Loucy (cell line): ENCODE measurements around the gene FBXL3.

Experiments
- H2AFZ ChIP-seq: fragments of 200-600 bp; sonication (generic); 2 replicates; pipeline ENCODE4 v1.6.0; 2016; ENCODE audit warnings: antibody characterized with exemption, mild to moderate bottlenecking, low read length, moderate library complexity
- H3F3A ChIP-seq: fragments of 200-600 bp; 2 replicates; pipeline ENCODE4 v1.6.0; 2016; ENCODE audit warnings: antibody characterized with exemption, low read depth, mild to moderate bottlenecking
- H3K27me3 ChIP-seq: fragments of 200-600 bp; sonication (generic); 2 replicates; pipeline ENCODE4 v1.6.1; 2014; ENCODE audit warnings: low read length, mild to moderate bottlenecking; ENCODE audit not compliant: insufficient read depth, poor library complexity, severe bottlenecking
- H3K36me3 ChIP-seq: fragments of 200-600 bp; sonication (generic); 2 replicates; pipeline ENCODE4 v1.6.1; 2016; ENCODE audit warnings: low read length; ENCODE audit not compliant: insufficient read depth
- H3K4me1 ChIP-seq: fragments of 200-600 bp; sonication (generic); 2 replicates; pipeline ENCODE4 v1.5.1; 2014; ENCODE audit warnings: low read length, mild to moderate bottlenecking; ENCODE audit not compliant: insufficient read depth, poor library complexity, severe bottlenecking
- H3K4me2 ChIP-seq: fragments of 200-600 bp; sonication (generic); 2 replicates; pipeline ENCODE4 v1.6.0; 2014; ENCODE audit warnings: antibody characterized with exemption, low read length, low read depth, mild to moderate bottlenecking; ENCODE audit not compliant: poor library complexity, severe bottlenecking
- H3K4me3 ChIP-seq: fragments of 200-600 bp; sonication (generic); 2 replicates; pipeline ENCODE4 v1.5.1; 2014; ENCODE audit warnings: low read length, mild to moderate bottlenecking, mixed read lengths; ENCODE audit not compliant: poor library complexity, severe bottlenecking
- H3K79me2 ChIP-seq: fragments of 200-600 bp; sonication (generic); 2 replicates; pipeline ENCODE4 v1.6.1; 2014; ENCODE audit warnings: low read length; ENCODE audit not compliant: insufficient read depth
- H3K9ac ChIP-seq: fragments of 200-600 bp; sonication (generic); 2 replicates; pipeline ENCODE4 v1.6.0; 2014; ENCODE audit warnings: mild to moderate bottlenecking, low read depth, low read length, moderate library complexity; ENCODE audit not compliant: poor library complexity, severe bottlenecking
- H3K9me2 ChIP-seq: fragments of 200-600 bp; sonication (generic); replicated peaks from 2 replicates; pipeline ENCODE4 v1.6.1; 2016; ENCODE audit warnings: low read depth, low read length, mixed read lengths
- H3K9me3 ChIP-seq: fragments of 200-600 bp; sonication (generic); 2 replicates; pipeline ENCODE4 v1.6.1; 2014; ENCODE audit warnings: mild to moderate bottlenecking, antibody characterized with exemption, low read length, low read depth; ENCODE audit not compliant: insufficient read depth
- H4K20me1 ChIP-seq: fragments of 200-600 bp; sonication (generic); 2 replicates; pipeline ENCODE4 v1.6.0; 2014; ENCODE audit warnings: antibody characterized with exemption, low read length, mild to moderate bottlenecking; ENCODE audit not compliant: insufficient read depth, poor library complexity, severe bottlenecking
- CTCF ChIP-seq: fragments of 200-600 bp; sonication (generic); conservative IDR thresholded peaks from 2 replicates; pipeline ENCODE4 v1.5.1; 2014; ENCODE audit warnings: mild to moderate bottlenecking, antibody characterized with exemption, low read length
- EZH2phosphoT487 ChIP-seq: fragments of 200-600 bp; IDR thresholded peaks from 2 replicates; pipeline ENCODE4 v1.6.1; 2018; ENCODE audit warnings: antibody characterized with exemption, mild to moderate bottlenecking, moderate library complexity, borderline replicate concordance

The FBXL3 gene

DNA sequence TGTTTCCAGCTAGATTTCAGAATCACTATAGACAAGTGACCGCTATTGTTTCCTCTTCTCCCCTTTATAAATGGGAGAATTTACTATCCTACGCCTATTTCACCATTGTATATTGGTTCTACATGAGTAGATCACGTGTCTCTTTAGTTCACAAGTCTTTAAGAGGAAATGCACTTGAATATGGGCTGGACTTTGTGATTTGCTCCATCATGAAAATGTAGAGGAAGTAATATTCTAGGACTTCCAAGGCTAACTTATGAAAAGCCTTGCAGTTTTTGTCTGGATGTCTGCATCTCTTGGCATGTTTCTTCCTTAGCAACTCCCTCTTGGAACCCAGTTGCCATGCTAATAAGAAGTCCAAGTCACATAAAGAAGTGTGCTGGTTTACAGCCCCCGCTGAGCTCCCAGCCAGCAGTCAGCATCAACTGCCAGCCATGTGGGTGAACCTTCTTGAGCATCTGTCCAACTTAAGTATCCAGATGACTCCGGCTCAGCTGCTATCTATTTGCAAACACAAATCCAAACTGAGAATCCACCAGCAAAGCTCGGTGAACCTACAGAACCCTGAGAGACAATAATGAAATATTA is 4.8 kb upstream of the FBXL3 start:
- no peaks in the 10 kb centered on the region for H3K9me2 ChIP-seq
- no peaks in the 10 kb centered on the region for H3K9me3 ChIP-seq
- no peak overlapping the region for H3K4me2 ChIP-seq
- no peaks in the 10 kb centered on the region for H3K36me3 ChIP-seq
- H4K20me1 ChIP-seq, result no peaks in the 10 kb centered on the region
- no peak overlapping the region for H3K4me3 ChIP-seq
- no peaks in the 10 kb centered on the region for H3F3A ChIP-seq
- no peak overlapping the region for H3K9ac ChIP-seq
- peaks cover 4% of the 10 kb centered on the region for H3K4me1 ChIP-seq
- H2AFZ ChIP-seq, result no peak overlapping the region
- no peaks in the 10 kb centered on the region for H3K79me2 ChIP-seq
- TF ChIP-seq EZH2phosphoT487 (no peak), CTCF (no peak)
- no peaks in the 10 kb centered on the region for H3K27me3 ChIP-seq

- no peaks in the 10 kb centered on the region for H3K9me2 ChIP-seq
- no peak overlapping the region for H3K9ac ChIP-seq
- H3K4me2 ChIP-seq, result no peak overlapping the region
Measured at GRCh38 chr13:77029436-77029835, 2.5 kb upstream of the FBXL3 start.

DNA sequence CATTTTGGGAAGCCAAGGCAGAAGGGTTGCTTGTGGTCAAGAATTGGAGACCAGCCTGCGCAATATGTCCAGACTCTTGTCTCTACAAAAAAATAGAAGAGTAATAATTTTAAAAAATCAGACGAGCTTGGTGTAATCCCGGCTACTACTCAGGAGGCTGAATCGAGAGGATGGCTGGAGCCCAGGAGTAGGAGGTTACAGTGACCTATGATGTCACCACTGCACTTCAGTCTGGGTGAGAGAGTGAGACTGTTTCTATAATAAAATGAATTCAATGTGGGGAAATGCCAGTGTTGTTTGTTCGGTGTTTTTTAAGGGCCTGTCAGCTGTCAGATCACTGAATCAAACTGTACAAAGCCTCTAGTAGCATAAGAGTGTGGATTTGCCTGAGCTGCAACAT is 1.2 kb upstream of the FBXL3 start:
- H3K4me1 ChIP-seq, result peaks cover 28% of the 10 kb centered on the region
- TF ChIP-seq EZH2phosphoT487, result no peak
- H3K79me2 ChIP-seq, result peaks cover 32% of the 10 kb centered on the region
- H4K20me1 ChIP-seq, result peaks cover 32% of the 10 kb centered on the region
- no peak overlapping the region for H2AFZ ChIP-seq
- no peak overlapping the region for H3K9ac ChIP-seq
- no peaks in the 10 kb centered on the region for H3K9me2 ChIP-seq
- H3K27me3 ChIP-seq, result no peaks in the 10 kb centered on the region
- no peaks in the 10 kb centered on the region for H3K9me3 ChIP-seq
- peak overlapping the region; percentile 87 for H3K4me2 ChIP-seq
- no peaks in the 10 kb centered on the region for H3K36me3 ChIP-seq
- H3F3A ChIP-seq, result no peaks in the 10 kb centered on the region
- H3K4me3 ChIP-seq, result no peak overlapping the region

More at GRCh38 chr13:77029436-77029835, 2.5 kb upstream of the FBXL3 start:
- H3K27me3 ChIP-seq, result no peaks in the 10 kb centered on the region
- no peak overlapping the region for H2AFZ ChIP-seq
- no peaks in the 10 kb centered on the region for H3F3A ChIP-seq
- no peaks in the 10 kb centered on the region for H3K36me3 ChIP-seq
- H4K20me1 ChIP-seq, result peaks cover 20% of the 10 kb centered on the region
- no peak overlapping the region for H3K4me3 ChIP-seq
- TF ChIP-seq CTCF (no peak), EZH2phosphoT487 (no peak)
- peaks cover 20% of the 10 kb centered on the region for H3K79me2 ChIP-seq
- peaks cover 17% of the 10 kb centered on the region for H3K4me1 ChIP-seq
- no peaks in the 10 kb centered on the region for H3K9me3 ChIP-seq
